WERI-Rb-1 (cell line): Measurements from ENCODE around the gene SOX1.

Source experiments
- DNase-seq: peaks from one replicate; pipeline ENCODE4 v3.0.0-alpha.2; 2020
- H3K27ac ChIP-seq: fragments of 250-450 bp; sonication (Bioruptor Pico); 2 replicates; pipeline ENCODE4 v1.5.1; 2020; ENCODE audit warnings: mild to moderate bottlenecking, moderate library complexity
- H3K27me3 ChIP-seq: fragments of 250-450 bp; sonication (Bioruptor Pico); 2 replicates; pipeline ENCODE4 v1.5.1; 2021; ENCODE audit warnings: mild to moderate bottlenecking, low read depth, moderate library complexity; ENCODE audit not compliant: insufficient read depth, severe bottlenecking
- H3K36me3 ChIP-seq: fragments of 250-450 bp; sonication (Bioruptor Pico); 2 replicates; pipeline ENCODE4 v1.5.1; 2020; ENCODE audit warnings: mild to moderate bottlenecking, moderate library complexity
- H3K4me3 ChIP-seq: 2 replicates; pipeline ENCODE4 v1.5.1; 2011; ENCODE audit warnings: low read depth, mild to moderate bottlenecking, control low read depth, low read length
- H3K9me3 ChIP-seq: fragments of 250-450 bp; sonication (Bioruptor Pico); 2 replicates; pipeline ENCODE4 v1.5.1; 2021; ENCODE audit warnings: mild to moderate bottlenecking, moderate library complexity; ENCODE audit not compliant: severe bottlenecking
- CTCF ChIP-seq: IDR thresholded peaks from 2 replicates; pipeline ENCODE4 v1.5.1; 2011; ENCODE audit warnings: low read depth, mild to moderate bottlenecking, control low read depth, inconsistent platforms, low read length

Gene SOX1

GRCh38 chr13:112067116-112067741 lies at the start of gene SOX1:
SOX1 (plus strand) TSS chr13:112067149; CDS start chr13:112067659, 510 bp downstream.
- Histone ChIP-seq H3K27me3 (peaks cover 81% of the 10 kb centered on the region), H3K9me3 (peaks cover 59% of the 10 kb centered on the region)
- DNase-seq = no peak

GRCh38 chr13:112024577-112024976 lies 42.4 kb upstream of the SOX1 start:
- peaks cover 98% of the 10 kb centered on the region for H3K27me3 ChIP-seq
- no peak overlapping the region for H3K4me3 ChIP-seq
- H3K36me3 ChIP-seq = no peaks in the 10 kb centered on the region
- H3K9me3 ChIP-seq = peaks cover 6% of the 10 kb centered on the region
- no peak for TF ChIP-seq CTCF
- DNase-seq = no peak
- no peak overlapping the region for H3K27ac ChIP-seq

More at GRCh38 chr13:112067116-112067741, at the start of gene SOX1:
- no peaks in the 10 kb centered on the region for H3K36me3 ChIP-seq
- no peak for TF ChIP-seq CTCF
- no peak within 1 kb of the TSS for H3K27ac ChIP-seq
- no peak within 1 kb of the TSS for H3K4me3 ChIP-seq

GRCh38 chr13:112027250-112027649 lies 39.7 kb upstream of the SOX1 start:
- H3K27me3 ChIP-seq = peaks cover 98% of the 10 kb centered on the region

GRCh38 chr13:112028481-112028880 lies 38.5 kb upstream of the SOX1 start:
- no peak for TF ChIP-seq CTCF
- peaks cover 98% of the 10 kb centered on the region for H3K27me3 ChIP-seq

More at GRCh38 chr13:112027250-112027649, 39.7 kb upstream of the SOX1 start:
- Histone ChIP-seq H3K27ac (no peak overlapping the region), H3K4me3 (no peak overlapping the region), H3K36me3 (no peaks in the 10 kb centered on the region), H3K9me3 (peaks cover 4% of the 10 kb centered on the region)
- TF ChIP-seq CTCF = no peak
- DNase-seq = no peak

GRCh38 chr13:112029143-112029542 lies 37.8 kb upstream of the SOX1 start:
- TF ChIP-seq CTCF = no peak
- no peak for DNase-seq

More at GRCh38 chr13:112028481-112028880, 38.5 kb upstream of the SOX1 start:
- H3K36me3 ChIP-seq = no peaks in the 10 kb centered on the region
- peaks cover 4% of the 10 kb centered on the region for H3K9me3 ChIP-seq
- no peak overlapping the region for H3K4me3 ChIP-seq
- no peak overlapping the region for H3K27ac ChIP-seq
- no peak for DNase-seq

More at GRCh38 chr13:112029143-112029542, 37.8 kb upstream of the SOX1 start:
- H3K4me3 ChIP-seq = no peak overlapping the region
- peaks cover 4% of the 10 kb centered on the region for H3K9me3 ChIP-seq
- no peak overlapping the region for H3K27ac ChIP-seq
- H3K27me3 ChIP-seq = peaks cover 98% of the 10 kb centered on the region
- no peaks in the 10 kb centered on the region for H3K36me3 ChIP-seq
